Colonic mucosa (tissue), 4 donors: ENCODE measurements around the gene CD52. TPM values are rescaled to one million over a fixed set of nuclear protein-coding genes. Genes with fewer than 3 reads are reported as not detected.
A peak's percentile ranks its signal among the peaks of the same experiment; 100 is the strongest.

Experiments used
- DNase-seq: peaks from one replicate; pipeline ENCODE4 v3.0.0-alpha.2; 2020
- H3K27ac ChIP-seq: fragments of 200-600 bp; one replicate; pipeline ENCODE4 v1.8.0; 2021
- H3K27me3 ChIP-seq: fragments of 200-600 bp; one replicate; pipeline ENCODE4 v1.8.0; 2021
- H3K36me3 ChIP-seq: fragments of 200-600 bp; one replicate; pipeline ENCODE4 v1.8.0; 2021
- H3K4me1 ChIP-seq: fragments of 200-600 bp; one replicate; pipeline ENCODE4 v1.8.0; 2021; ENCODE audit warnings: mild to moderate bottlenecking
- H3K4me3 ChIP-seq: fragments of 200-600 bp; one replicate; pipeline ENCODE4 v1.8.0; 2021
- H3K9ac ChIP-seq, 2 donors: one replicate each; pipeline ENCODE4 v1.7.0; 2013; ENCODE audit warnings: control low read depth in 2 of 2, low read depth in 2 of 2, low read length in 2 of 2
- H3K9me3 ChIP-seq: fragments of 200-600 bp; one replicate; pipeline ENCODE4 v1.8.0; 2021
- intact Hi-C: fragments of 100-400 bp; cut with DNase I; formaldehyde crosslinking; loops from one replicate; pipeline ENCODE4 v1.14.1; 2022
- total RNA-seq, 2 donors: library from RNA; stranded (reverse); fragmentation: NEBNext Ultra II Directional in 1 of 2; extraction: Animal tissue kit (Norgen Biotek cat#: 25700) in 1 of 2; gene quantifications; one replicate each; pipeline ENCODE4 v1.2.1, GENCODE V29; 2021
- TF ChIP-seq, protein P1 (sequence below): fragments of 200-600 bp; IDR thresholded peaks from one replicate; pipeline ENCODE4 v1.8.0; 2022; ENCODE audit warnings: antibody characterized with exemption, mild to moderate bottlenecking
- donor health status: healthy.
- donor health status: DM: no; HTN: no; CAD: no.
- donor health status: DM: no; HTN: no; CAD: no.

CD52 gene
- total RNA-seq, 2 donors from 2014 or later = 9.4 to 13.1 TPM

- Histone ChIP-seq H3K27ac (no peak overlapping the region), H3K4me3 (no peak overlapping the region), H3K36me3 (no peaks in the 10 kb centered on the region), H3K27me3 (no peaks in the 10 kb centered on the region), H3K9ac (no peak overlapping the region), H3K4me1 (no peaks in the 10 kb centered on the region), H3K9me3 (no peaks in the 10 kb centered on the region)
- TF ChIP-seq, protein P1, sequence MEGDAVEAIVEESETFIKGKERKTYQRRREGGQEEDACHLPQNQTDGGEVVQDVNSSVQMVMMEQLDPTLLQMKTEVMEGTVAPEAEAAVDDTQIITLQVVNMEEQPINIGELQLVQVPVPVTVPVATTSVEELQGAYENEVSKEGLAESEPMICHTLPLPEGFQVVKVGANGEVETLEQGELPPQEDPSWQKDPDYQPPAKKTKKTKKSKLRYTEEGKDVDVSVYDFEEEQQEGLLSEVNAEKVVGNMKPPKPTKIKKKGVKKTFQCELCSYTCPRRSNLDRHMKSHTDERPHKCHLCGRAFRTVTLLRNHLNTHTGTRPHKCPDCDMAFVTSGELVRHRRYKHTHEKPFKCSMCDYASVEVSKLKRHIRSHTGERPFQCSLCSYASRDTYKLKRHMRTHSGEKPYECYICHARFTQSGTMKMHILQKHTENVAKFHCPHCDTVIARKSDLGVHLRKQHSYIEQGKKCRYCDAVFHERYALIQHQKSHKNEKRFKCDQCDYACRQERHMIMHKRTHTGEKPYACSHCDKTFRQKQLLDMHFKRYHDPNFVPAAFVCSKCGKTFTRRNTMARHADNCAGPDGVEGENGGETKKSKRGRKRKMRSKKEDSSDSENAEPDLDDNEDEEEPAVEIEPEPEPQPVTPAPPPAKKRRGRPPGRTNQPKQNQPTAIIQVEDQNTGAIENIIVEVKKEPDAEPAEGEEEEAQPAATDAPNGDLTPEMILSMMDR = no peak
- intact Hi-C loops = no loop called here
- DNase-seq = no peak
Measured at GRCh38 chr1:26315874-26316850, 1.6 kb upstream of the CD52 start.

GRCh38 chr1:26317146-26317545 lies 612 bp upstream of the CD52 start:
- H3K9ac ChIP-seq = no peak overlapping the region
- intact Hi-C loops = no loop called here
- no peaks in the 10 kb centered on the region for H3K4me1 ChIP-seq
- TF ChIP-seq, protein P1 = no peak
- H3K36me3 ChIP-seq = no peaks in the 10 kb centered on the region
- no peak overlapping the region for H3K27ac ChIP-seq
- no peak overlapping the region for H3K4me3 ChIP-seq
- no peaks in the 10 kb centered on the region for H3K9me3 ChIP-seq
- no peak for DNase-seq
- H3K27me3 ChIP-seq = no peaks in the 10 kb centered on the region

DNA sequence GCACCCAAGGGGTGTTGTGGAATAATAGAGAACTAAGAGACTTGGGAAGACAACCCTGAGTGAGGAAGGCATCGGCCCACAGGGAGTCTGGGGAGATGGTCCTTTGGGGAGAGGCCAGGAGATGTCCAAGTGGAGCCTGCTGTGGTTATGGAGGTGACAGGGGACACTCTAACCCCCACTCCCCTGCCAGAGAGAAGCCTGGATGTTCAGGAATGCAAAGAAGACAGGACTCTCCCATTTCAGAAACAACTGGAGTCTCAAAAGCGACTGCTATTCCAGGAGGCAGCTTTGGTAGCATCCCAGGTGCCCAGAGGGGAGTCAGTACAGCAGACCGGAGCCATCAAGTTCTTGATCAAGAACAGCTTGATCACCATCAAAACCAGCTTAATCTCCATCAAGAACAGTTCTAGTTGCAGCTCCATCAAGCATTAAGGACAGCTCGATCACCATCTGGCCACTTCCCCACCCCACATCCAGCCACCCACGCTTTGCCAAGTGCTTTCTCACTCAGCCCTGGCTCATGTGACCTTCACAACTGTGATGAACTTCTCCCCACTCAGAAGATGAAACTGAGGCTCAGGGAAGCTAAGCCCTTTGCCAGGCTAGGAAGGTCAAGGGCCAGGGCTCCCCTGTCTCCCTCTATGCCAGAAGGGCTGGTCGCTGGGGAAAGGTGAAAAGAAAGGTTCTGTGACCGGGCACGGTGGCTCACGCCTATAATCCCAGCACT lies 743 bp downstream of the CD52 start:
- Histone ChIP-seq H3K27me3 (no peaks in the 10 kb centered on the region), H3K27ac (peak overlapping the region; percentile 63), H3K4me3 (peak overlapping the region; percentile 32), H3K36me3 (no peaks in the 10 kb centered on the region), H3K9me3 (no peaks in the 10 kb centered on the region), H3K4me1 (no peaks in the 10 kb centered on the region), H3K9ac (peak overlapping the region in 1 of 2 donors; percentile 29)
- no peak for DNase-seq
- TF ChIP-seq, protein P1 = no peak
- intact Hi-C loops = no loop called here

GRCh38 chr1:26320896-26321295 lies 3.1 kb downstream of the CD52 start:
- Histone ChIP-seq H3K27ac (no peak overlapping the region), H3K4me1 (no peaks in the 10 kb centered on the region), H3K27me3 (no peaks in the 10 kb centered on the region), H3K9ac (no peak overlapping the region), H3K36me3 (no peaks in the 10 kb centered on the region), H3K9me3 (no peaks in the 10 kb centered on the region), H3K4me3 (no peak overlapping the region)
- TF ChIP-seq, protein P1 = no peak
- intact Hi-C loops = loop anchor here (5.0 to 10.0 kb wide), 3 partner anchors 41 to 156 kb away; partner anchors contain the start of genes C1orf232 and ZNF593
- no peak for DNase-seq

- H3K4me1 ChIP-seq = no peaks in the 10 kb centered on the region
- no peak overlapping the region for H3K4me3 ChIP-seq
- intact Hi-C loops = loop anchor here (5.0 to 10.0 kb wide), 3 partner anchors 41 to 157 kb away; partner anchors contain the start of genes C1orf232 and ZNF593
- DNase-seq = peak; percentile 97
- no peak overlapping the region for H3K27ac ChIP-seq
- H3K9me3 ChIP-seq = no peaks in the 10 kb centered on the region
- no peaks in the 10 kb centered on the region for H3K36me3 ChIP-seq
- no peaks in the 10 kb centered on the region for H3K27me3 ChIP-seq
- H3K9ac ChIP-seq = peak overlapping the region in 1 of 2 donors; percentile 9
- TF ChIP-seq, protein P1 = peak; percentile 67
Measured at GRCh38 chr1:26321315-26322041, 3.7 kb downstream of the CD52 start.
